HEK293 (cell line): ENCODE measurements around the gene BORA.
A peak's percentile ranks its signal among the peaks of the same experiment; 100 is the strongest.

Experiments used
- CTCF ChIA-PET: fragments of 350-600 bp; formaldehyde crosslinking; extraction: SDS; loops from one replicate; lab custom pipeline; 2021; ENCODE audit warnings: antibody characterized with exemption; lab: Yijun Ruan, JAX
- POLR2A ChIA-PET: fragments of 300-600 bp; formaldehyde crosslinking; extraction: SDS; loops from one replicate; lab custom pipeline; 2020; ENCODE audit warnings: antibody characterized with exemption, inconsistent platforms; lab: Yijun Ruan, JAX
- H3K27ac ChIP-seq: fragments of 200-500 bp; sonication (Bioruptor generic); 2 replicates; pipeline ENCODE4 v1.5.1; 2014; ENCODE audit warnings: low read depth, low read length, control low read depth, inconsistent platforms; ENCODE audit errors: extremely low read depth
- H3K36me3 ChIP-seq, 2 experiments: fragments of 200-500 bp in 1 of 2; sonication (Bioruptor generic) in 1 of 2; 1 replicate in 1 of 2; 2 replicates in 1 of 2; pipeline ENCODE4 v1.5.1; 2014 to 2017; ENCODE audit warnings: inconsistent platforms in 2 of 2, low read length in 2 of 2; ENCODE audit not compliant: control insufficient read depth in 2 of 2, insufficient read depth in 1 of 2
- H3K4me1 ChIP-seq: fragments of 200-500 bp; sonication (Bioruptor generic); 2 replicates; pipeline ENCODE4 v1.5.1; 2014; ENCODE audit warnings: mild to moderate bottlenecking, low read length, inconsistent platforms; ENCODE audit not compliant: control insufficient read depth, insufficient read depth
- H3K4me3 ChIP-seq: 2 replicates; pipeline ENCODE4 v1.5.1; 2011; ENCODE audit warnings: low read depth, mild to moderate bottlenecking, control low read depth, low read length, moderate library complexity
- H3K9me3 ChIP-seq: fragments of 200-500 bp; sonication (Bioruptor generic); 2 replicates; pipeline ENCODE4 v1.5.1; 2014; ENCODE audit warnings: low read depth, low read length, inconsistent platforms; ENCODE audit not compliant: control insufficient read depth, insufficient read depth
- GLIS2 ChIP-seq: fragments of 450-650 bp; formaldehyde crosslinking; IDR thresholded peaks from 2 replicates; pipeline ENCODE4 v1.5.1; 2016; ENCODE audit warnings: missing biosample characterization, missing genetic modification characterization
- KLF10 ChIP-seq: fragments of 450-650 bp; IDR thresholded peaks from 2 replicates; pipeline ENCODE4 v1.5.1; 2018; ENCODE audit warnings: missing biosample characterization, mild to moderate bottlenecking, missing genetic modification characterization
- MZF1 ChIP-seq: fragments of 450-650 bp; formaldehyde crosslinking; IDR thresholded peaks from 2 replicates; pipeline ENCODE4 v1.5.1; 2017; ENCODE audit warnings: missing biosample characterization, missing genetic modification characterization, borderline replicate concordance
- OVOL3 ChIP-seq: fragments of 450-650 bp; formaldehyde crosslinking; IDR thresholded peaks from 2 replicates; pipeline ENCODE4 v1.5.1; 2016; ENCODE audit warnings: missing biosample characterization, missing genetic modification characterization
- RBAK ChIP-seq: fragments of 450-650 bp; formaldehyde crosslinking; IDR thresholded peaks from 2 replicates; pipeline ENCODE4 v1.5.1; 2016; ENCODE audit warnings: missing biosample characterization, missing genetic modification characterization
- TCF7L2 ChIP-seq: IDR thresholded peaks from 2 replicates; pipeline ENCODE4 v1.6.1; 2011; ENCODE audit warnings: low read depth, mild to moderate bottlenecking, inconsistent platforms, low read length, moderate library complexity, borderline replicate concordance
- ZBTB17 ChIP-seq: fragments of 450-650 bp; formaldehyde crosslinking; IDR thresholded peaks from 2 replicates; pipeline ENCODE4 v1.5.1; 2016; ENCODE audit warnings: missing biosample characterization, missing genetic modification characterization
- ZFHX2 ChIP-seq: fragments of 450-650 bp; formaldehyde crosslinking; conservative IDR thresholded peaks from 2 replicates; pipeline ENCODE4 v1.5.1; 2016; ENCODE audit warnings: missing biosample characterization, missing genetic modification characterization
- ZNF138 ChIP-seq: fragments of 450-650 bp; formaldehyde crosslinking; IDR thresholded peaks from 2 replicates; pipeline ENCODE4 v1.5.1; 2016; ENCODE audit warnings: missing biosample characterization, missing genetic modification characterization, borderline replicate concordance
- ZNF140 ChIP-seq: fragments of 450-650 bp; formaldehyde crosslinking; IDR thresholded peaks from 2 replicates; pipeline ENCODE4 v1.5.1; 2016; ENCODE audit warnings: missing biosample characterization, missing genetic modification characterization
- ZNF221 ChIP-seq: fragments of 450-650 bp; formaldehyde crosslinking; IDR thresholded peaks from 2 replicates; pipeline ENCODE4 v1.5.1; 2017; ENCODE audit warnings: missing biosample characterization, missing genetic modification characterization, borderline replicate concordance
- ZNF433 ChIP-seq: fragments of 450-650 bp; formaldehyde crosslinking; IDR thresholded peaks from 2 replicates; pipeline ENCODE4 v1.5.1; 2016; ENCODE audit warnings: missing biosample characterization, missing genetic modification characterization, low read depth
- ZNF529 ChIP-seq: fragments of 450-650 bp; formaldehyde crosslinking; IDR thresholded peaks from 2 replicates; pipeline ENCODE4 v1.5.1; 2017; ENCODE audit warnings: missing genetic modification characterization, missing biosample characterization; ENCODE audit not compliant: insufficient replicate concordance
- ZNF701 ChIP-seq: fragments of 450-650 bp; formaldehyde crosslinking; IDR thresholded peaks from 2 replicates; pipeline ENCODE4 v1.5.1; 2016; ENCODE audit warnings: missing biosample characterization, missing genetic modification characterization
- ZNF776 ChIP-seq: fragments of 450-650 bp; formaldehyde crosslinking; IDR thresholded peaks from 2 replicates; pipeline ENCODE4 v1.5.0; 2017; ENCODE audit warnings: missing biosample characterization, missing genetic modification characterization, borderline replicate concordance
- TF ChIP-seq, protein P1 (sequence below): fragments of 450-650 bp; formaldehyde crosslinking; IDR thresholded peaks from 2 replicates; pipeline ENCODE4 v1.5.1; 2016; ENCODE audit warnings: missing biosample characterization, missing genetic modification characterization
- TF ChIP-seq, protein P2 (sequence below): fragments of 450-650 bp; formaldehyde crosslinking; IDR thresholded peaks from 2 replicates; pipeline ENCODE4 v1.5.1; 2016; ENCODE audit warnings: missing biosample characterization, missing genetic modification characterization, low read depth

BORA gene

GRCh38 chr13:72678312-72678711 is 49.4 kb upstream of the BORA start:
- POLR2A ChIA-PET = no interaction called here
- TF ChIP-seq ZNF221 = no peak
- TF ChIP-seq RBAK = no peak
- TF ChIP-seq OVOL3 = no peak
- no peak for TF ChIP-seq ZBTB17
- no peak for TF ChIP-seq KLF10 (tag by site-specific recombination)
- TF ChIP-seq MZF1 = no peak
- no peak for TF ChIP-seq ZFHX2 (tag by site-specific recombination)
- TF ChIP-seq ZNF433 = no peak
- TF ChIP-seq ZNF138 (tag by site-specific recombination) = no peak
- TF ChIP-seq, protein P1, sequence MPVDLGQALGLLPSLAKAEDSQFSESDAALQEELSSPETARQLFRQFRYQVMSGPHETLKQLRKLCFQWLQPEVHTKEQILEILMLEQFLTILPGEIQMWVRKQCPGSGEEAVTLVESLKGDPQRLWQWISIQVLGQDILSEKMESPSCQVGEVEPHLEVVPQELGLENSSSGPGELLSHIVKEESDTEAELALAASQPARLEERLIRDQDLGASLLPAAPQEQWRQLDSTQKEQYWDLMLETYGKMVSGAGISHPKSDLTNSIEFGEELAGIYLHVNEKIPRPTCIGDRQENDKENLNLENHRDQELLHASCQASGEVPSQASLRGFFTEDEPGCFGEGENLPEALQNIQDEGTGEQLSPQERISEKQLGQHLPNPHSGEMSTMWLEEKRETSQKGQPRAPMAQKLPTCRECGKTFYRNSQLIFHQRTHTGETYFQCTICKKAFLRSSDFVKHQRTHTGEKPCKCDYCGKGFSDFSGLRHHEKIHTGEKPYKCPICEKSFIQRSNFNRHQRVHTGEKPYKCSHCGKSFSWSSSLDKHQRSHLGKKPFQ (tag by site-specific recombination) = no peak
- no peak for TF ChIP-seq GLIS2 (tag by site-specific recombination)
- Histone ChIP-seq H3K9me3 (no peaks in the 10 kb centered on the region), H3K4me1 (no peaks in the 10 kb centered on the region), H3K4me3 (no peak overlapping the region), H3K27ac (no peak overlapping the region), H3K36me3 (no peaks in the 10 kb centered on the region)
- CTCF ChIA-PET = no interaction called here

DNA sequence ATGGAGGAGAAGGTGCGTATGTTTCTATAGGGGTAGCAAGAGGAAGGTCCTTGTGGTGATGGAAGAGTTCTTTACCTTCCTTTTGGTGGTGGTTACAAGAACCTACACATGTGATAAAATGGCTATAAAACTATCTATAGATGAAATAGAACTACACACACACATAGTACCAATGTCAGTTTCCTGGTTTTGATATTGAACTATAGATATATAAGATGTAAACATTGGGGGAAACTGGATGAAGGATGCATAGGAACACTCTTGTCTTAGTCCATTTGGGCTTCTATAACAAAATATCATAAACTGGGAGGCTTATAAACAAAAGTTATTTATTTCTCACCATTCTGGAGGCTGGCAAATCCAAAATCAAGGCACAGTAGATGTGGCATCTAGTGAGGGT is 47.4 kb upstream of the BORA start:
- POLR2A ChIA-PET = no interaction called here

DNA sequence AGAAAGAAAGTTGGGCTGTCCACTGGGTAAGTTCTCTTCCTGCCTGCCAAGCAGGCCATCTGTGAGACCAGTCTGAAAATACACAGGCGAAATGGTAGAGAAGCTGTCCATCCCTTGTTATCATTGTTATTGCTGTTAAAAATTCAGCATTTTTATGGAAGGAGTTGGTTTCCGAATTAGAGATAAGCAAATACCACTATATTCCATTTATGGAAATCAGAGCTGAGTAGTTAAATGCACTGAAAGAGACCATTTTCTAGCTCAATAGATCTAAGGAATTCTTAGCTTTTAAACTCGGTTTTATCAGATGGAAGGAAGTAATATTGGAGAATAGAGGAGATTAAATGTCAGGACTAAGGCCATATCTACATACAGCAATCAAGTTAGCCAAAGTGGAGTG is 41.0 kb upstream of the BORA start:
- TF ChIP-seq TCF7L2 (no peak), ZNF140 (tag by site-specific recombination) (no peak)
- TF ChIP-seq, protein P2, sequence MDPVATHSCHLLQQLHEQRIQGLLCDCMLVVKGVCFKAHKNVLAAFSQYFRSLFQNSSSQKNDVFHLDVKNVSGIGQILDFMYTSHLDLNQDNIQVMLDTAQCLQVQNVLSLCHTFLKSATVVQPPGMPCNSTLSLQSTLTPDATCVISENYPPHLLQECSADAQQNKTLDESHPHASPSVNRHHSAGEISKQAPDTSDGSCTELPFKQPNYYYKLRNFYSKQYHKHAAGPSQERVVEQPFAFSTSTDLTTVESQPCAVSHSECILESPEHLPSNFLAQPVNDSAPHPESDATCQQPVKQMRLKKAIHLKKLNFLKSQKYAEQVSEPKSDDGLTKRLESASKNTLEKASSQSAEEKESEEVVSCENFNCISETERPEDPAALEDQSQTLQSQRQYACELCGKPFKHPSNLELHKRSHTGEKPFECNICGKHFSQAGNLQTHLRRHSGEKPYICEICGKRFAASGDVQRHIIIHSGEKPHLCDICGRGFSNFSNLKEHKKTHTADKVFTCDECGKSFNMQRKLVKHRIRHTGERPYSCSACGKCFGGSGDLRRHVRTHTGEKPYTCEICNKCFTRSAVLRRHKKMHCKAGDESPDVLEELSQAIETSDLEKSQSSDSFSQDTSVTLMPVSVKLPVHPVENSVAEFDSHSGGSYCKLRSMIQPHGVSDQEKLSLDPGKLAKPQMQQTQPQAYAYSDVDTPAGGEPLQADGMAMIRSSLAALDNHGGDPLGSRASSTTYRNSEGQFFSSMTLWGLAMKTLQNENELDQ (tag by site-specific recombination) = no peak
- Histone ChIP-seq H3K36me3 (no peaks in the 10 kb centered on the region), H3K9me3 (no peaks in the 10 kb centered on the region), H3K4me3 (no peak overlapping the region), H3K27ac (no peak overlapping the region), H3K4me1 (no peaks in the 10 kb centered on the region)
- ChIA-PET CTCF (interaction anchor here (0.7 kb wide), 1 partner anchor 15 kb away, joined by 5 read pairs; no protein-coding TSS in a partner anchor), POLR2A (no interaction called here)

More for the DNA sequence above, 47.4 kb upstream of the BORA start:
- Histone ChIP-seq H3K9me3 (no peaks in the 10 kb centered on the region), H3K36me3 (no peaks in the 10 kb centered on the region), H3K4me3 (no peak overlapping the region), H3K27ac (no peak overlapping the region), H3K4me1 (no peaks in the 10 kb centered on the region)
- TF ChIP-seq ZBTB17 (no peak), ZNF529 (tag by site-specific recombination) (peak; percentile 91), ZNF701 (tag by site-specific recombination) (no peak), ZNF776 (tag by site-specific recombination) (no peak)
- CTCF ChIA-PET = no interaction called here
